Measurements from ENCODE around the gene PTPRH. TPM values are rescaled to one million over a fixed set of nuclear protein-coding genes. Genes with fewer than 3 reads are reported as not detected.
"Not testable (repeated sequence)": the region's sequence is repeated elsewhere in the genome, so short reads cannot be mapped to it uniquely, and the experiment has no call there.

The PTPRH gene
- total RNA-seq, 6 experiments from 2014 or later, result 4.2 to 25.9 (median 12.9) TPM

- peaks cover 0 to 15% of the 10 kb centered on the region in 2 donors for H3K27me3 ChIP-seq
- no peak for TF ChIP-seq CTCF (IDR thresholded peaks at IDR 0.05)
- TF ChIP-seq POLR2A (IDR thresholded peaks at IDR 0.05), result no peak
- intact Hi-C loops (cut with DNase I), result no loop called here
Observed at GRCh38 chr19:55156202-55157063, 52.9 kb downstream of the PTPRH start.

DNA sequence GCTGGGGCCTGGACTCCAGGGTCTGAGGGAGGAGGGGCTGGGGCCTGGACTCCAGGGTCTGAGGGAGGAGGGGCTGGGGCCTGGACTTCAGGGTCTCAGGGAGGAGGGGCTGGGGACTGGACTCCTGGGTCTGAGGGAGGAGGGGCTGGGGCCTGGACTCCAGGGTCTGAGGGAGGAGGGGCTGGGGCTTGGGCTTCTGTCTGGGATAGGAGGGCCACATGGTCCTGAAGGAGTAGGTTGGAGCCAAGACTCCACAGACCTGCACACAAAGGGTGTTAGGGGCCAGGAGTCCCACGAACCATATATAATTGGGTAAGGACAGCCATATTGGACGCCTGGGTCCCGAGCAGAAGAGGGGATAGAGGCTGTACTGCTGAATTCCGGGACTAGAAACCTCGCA lies 53.5 kb downstream of the PTPRH start:
- DNase-seq; H3K27ac ChIP-seq; ATAC-seq; H3K27me3 ChIP-seq; H3K36me3 ChIP-seq; H3K4me1 ChIP-seq; H3K9me3 ChIP-seq; H3K4me3 ChIP-seq; intact Hi-C loops (cut with DNase I): not testable (repeated sequence)
- WGBS (ENCODE audit: insufficient coverage, low coverage, low lambda C conversion rate, missing lambda C conversion rate), result 0% methylated on average over 4 of the region's 5 CpGs

More at GRCh38 chr19:55156202-55157063, 52.9 kb downstream of the PTPRH start:
- 5% methylated on average over 19 of the region's 52 CpGs for WGBS (ENCODE audit: insufficient coverage, low coverage, low lambda C conversion rate, missing lambda C conversion rate)
- Histone ChIP-seq H3K4me1 (no peaks in the 10 kb centered on the region), H3K4me3 (no peak overlapping the region), H3K27ac (no peak overlapping the region), H3K9me3 (no peaks in the 10 kb centered on the region), H3K36me3 (no peaks in the 10 kb centered on the region)
- DNase-seq, result no peak
- ATAC-seq, result no peak

DNA sequence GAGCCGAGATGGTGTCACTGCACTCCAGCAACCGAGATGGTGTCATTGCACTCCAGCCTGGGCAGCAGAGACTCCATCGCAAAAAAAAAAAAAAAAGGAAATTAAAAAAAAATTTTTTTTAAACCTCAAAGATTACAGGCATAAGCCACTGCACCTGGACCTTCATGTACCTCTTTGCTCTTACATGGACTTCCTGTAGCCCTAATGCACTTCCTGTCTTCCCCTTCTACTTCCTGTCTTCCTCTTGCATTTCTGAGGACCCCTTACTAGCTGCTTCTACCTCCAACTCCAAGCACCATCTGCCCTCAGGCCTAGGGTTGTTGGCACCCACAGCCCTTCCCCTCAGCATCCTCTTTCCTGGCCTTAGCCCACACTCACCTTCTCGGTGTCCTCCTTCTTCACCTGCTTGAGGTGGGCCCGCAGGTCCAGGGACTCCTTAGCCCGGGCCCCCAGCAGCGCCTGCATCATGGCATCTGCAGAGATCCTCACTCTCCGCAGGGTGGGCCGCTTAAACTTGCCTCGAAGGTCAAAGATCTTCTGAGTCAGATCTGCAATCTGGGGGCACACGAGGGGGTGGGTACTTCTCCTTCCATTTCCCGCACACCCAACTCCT lies 55.5 kb downstream of the PTPRH start:
- H3K4me1 ChIP-seq, result no peaks in the 10 kb centered on the region
- 64% methylated on average over 12 of the region's 12 CpGs for WGBS (ENCODE audit: insufficient coverage, low coverage, low lambda C conversion rate, missing lambda C conversion rate)
- TF ChIP-seq CTCF (IDR thresholded peaks at IDR 0.05), result no peak
- no peak for TF ChIP-seq POLR2A (IDR thresholded peaks at IDR 0.05)
- H3K36me3 ChIP-seq, result no peaks in the 10 kb centered on the region
- H3K9me3 ChIP-seq, result no peaks in the 10 kb centered on the region
- H3K27ac ChIP-seq, result no peak overlapping the region
- H3K27me3 ChIP-seq, result peaks cover 0 to 9% of the 10 kb centered on the region in 2 donors
- intact Hi-C loops (cut with DNase I), result no loop called here
- no peak overlapping the region for H3K4me3 ChIP-seq
- DNase-seq, result no peak
- no peak for ATAC-seq

DNA sequence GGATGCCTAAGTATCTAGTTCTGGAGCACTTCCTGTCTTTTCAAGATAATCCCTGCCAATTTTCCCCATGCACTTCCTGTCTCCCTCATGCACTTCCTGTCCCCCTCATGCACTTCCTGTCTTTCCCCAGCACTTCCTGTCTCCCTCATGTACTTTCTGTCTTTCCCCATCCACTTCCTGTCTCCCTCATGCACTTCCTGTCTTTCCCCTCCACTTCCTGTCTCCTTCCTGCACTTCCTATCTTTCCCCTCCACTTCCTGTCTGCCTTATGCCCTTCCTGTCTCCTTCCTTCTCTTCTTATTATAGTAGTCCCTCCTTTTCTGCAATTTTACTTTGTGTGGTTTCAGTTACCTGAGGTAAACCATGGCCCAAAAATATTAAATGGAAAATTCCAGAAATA lies 57.3 kb downstream of the PTPRH start:
- TF ChIP-seq POLR2A (IDR thresholded peaks at IDR 0.05) (no peak), CTCF (IDR thresholded peaks at IDR 0.05) (no peak)
- intact Hi-C loops (cut with DNase I), result no loop called here
- Histone ChIP-seq H3K9me3 (no peaks in the 10 kb centered on the region), H3K4me3 (no peak overlapping the region), H3K36me3 (no peaks in the 10 kb centered on the region), H3K27me3 (peaks cover 0 to 4% of the 10 kb centered on the region in 2 donors), H3K4me1 (no peaks in the 10 kb centered on the region), H3K27ac (no peak overlapping the region)
- no peak for DNase-seq
- no peak for ATAC-seq

Measured in right lobe of liver (tissue), 6 donors.